CD4-positive, alpha-beta T cell treated with Interleukin-4 for 4 hours (primary cell): ENCODE results near the gene TSNAX.
"Not testable (repeated sequence)": the region's sequence is repeated elsewhere in the genome, so short reads cannot be mapped to it uniquely, and the experiment has no call there.

Source experiments
- DNase-seq: peaks from one replicate; pipeline ENCODE4 v3.0.0-alpha.2; 2020

TSNAX gene

GRCh38 chr1:231564373-231564772 is 35.9 kb downstream of the TSNAX start:
- no peak for DNase-seq

GRCh38 chr1:231566496-231566895 is 38.0 kb downstream of the TSNAX start:
- no peak for DNase-seq

- not testable (repeated sequence) for DNase-seq
Measured at GRCh38 chr1:231570262-231570661, 41.8 kb downstream of the TSNAX start.

- DNase-seq = no peak
Measured at GRCh38 chr1:231571904-231572303, 43.4 kb downstream of the TSNAX start.

- DNase-seq = no peak
Measured at GRCh38 chr1:231575472-231575871, 47.0 kb downstream of the TSNAX start.

- no peak for DNase-seq
Measured at GRCh38 chr1:231576804-231577718, 48.6 kb downstream of the TSNAX start.

GRCh38 chr1:231580874-231581273 is 52.4 kb downstream of the TSNAX start:
- no peak for DNase-seq

GRCh38 chr1:231581859-231582258 is 53.4 kb downstream of the TSNAX start:
- no peak for DNase-seq

GRCh38 chr1:231583376-231583775 is 54.9 kb downstream of the TSNAX start:
- no peak for DNase-seq

- no peak for DNase-seq
Measured at GRCh38 chr1:231584117-231584516, 55.6 kb downstream of the TSNAX start.

GRCh38 chr1:231584921-231585320 is 56.5 kb downstream of the TSNAX start:
- no peak for DNase-seq

GRCh38 chr1:231590453-231591198 is 62.2 kb downstream of the TSNAX start:
- peak; percentile 41 for DNase-seq

- DNase-seq = no peak
Measured at GRCh38 chr1:231591466-231591865, 63.0 kb downstream of the TSNAX start.

GRCh38 chr1:231592809-231593208 is 64.3 kb downstream of the TSNAX start:
- DNase-seq = no peak

- DNase-seq = not testable (repeated sequence)
Measured at GRCh38 chr1:231593264-231593663, 64.8 kb downstream of the TSNAX start.

GRCh38 chr1:231594123-231594522 is 65.7 kb downstream of the TSNAX start:
- no peak for DNase-seq

GRCh38 chr1:231594749-231595148 is 66.3 kb downstream of the TSNAX start:
- DNase-seq = no peak

GRCh38 chr1:231596337-231596791 is 67.9 kb downstream of the TSNAX start:
- no peak for DNase-seq

- DNase-seq = no peak
Measured at GRCh38 chr1:231597971-231598370, 69.5 kb downstream of the TSNAX start.

GRCh38 chr1:231600458-231600976 is 72.0 kb downstream of the TSNAX start:
- DNase-seq = no peak

- no peak for DNase-seq
Measured at GRCh38 chr1:231601824-231602672, 73.6 kb downstream of the TSNAX start.

- no peak for DNase-seq
Measured at GRCh38 chr1:231602673-231602984, 74.2 kb downstream of the TSNAX start.
